ENCODE measurements around the gene MANEA. TPM values are rescaled to one million over a fixed set of nuclear protein-coding genes. Genes with fewer than 3 reads are reported as not detected.

The MANEA gene
- total and polyA plus RNA-seq, 2 experiments from 2014 or later = 12.3 to 16.5 TPM

DNA sequence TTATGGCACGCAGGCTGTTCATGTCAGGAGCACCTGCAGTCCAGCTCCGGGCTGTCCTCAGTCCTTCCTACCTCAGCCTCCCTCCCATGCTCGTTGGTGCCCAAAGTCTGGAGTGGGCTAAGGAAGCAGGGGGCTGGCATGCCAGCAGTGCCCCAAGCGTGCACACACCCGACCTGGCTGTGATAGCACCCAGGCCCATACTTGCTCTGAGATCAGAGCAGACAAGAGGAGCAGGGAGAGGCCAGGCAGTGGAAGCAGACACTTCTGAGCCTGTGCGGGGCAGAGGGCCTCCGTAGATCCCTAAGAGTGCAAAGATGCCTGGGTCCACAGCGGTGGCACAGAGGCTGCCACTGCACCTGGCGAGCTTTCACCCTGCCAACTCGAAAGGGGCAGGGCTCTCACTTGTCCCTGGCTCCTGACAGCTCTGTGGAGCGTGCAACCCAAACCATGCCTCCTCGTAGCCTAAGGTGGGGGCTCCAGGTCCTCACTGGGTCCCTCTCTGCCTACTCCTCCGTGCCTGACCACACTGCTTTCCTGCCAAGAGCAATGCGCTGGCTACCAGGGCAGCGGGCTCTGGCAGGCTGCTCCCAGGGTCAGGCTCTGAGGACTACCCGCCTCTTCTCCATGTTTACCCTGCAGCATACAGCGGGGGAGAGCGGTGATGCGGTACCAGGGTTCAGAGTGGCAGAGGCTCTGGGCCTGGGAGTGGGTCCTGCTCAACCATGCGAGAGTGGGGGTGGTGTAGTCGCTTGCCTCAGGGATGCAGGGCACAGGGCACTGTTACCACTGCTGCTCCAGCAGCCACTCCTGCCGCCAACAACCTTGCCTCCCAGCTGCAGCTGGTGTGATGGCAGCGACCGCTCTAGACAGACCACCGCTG, 59.5 kb downstream of the MANEA start:
- DNase-seq = no peak
- TF ChIP-seq EZH2 (IDR thresholded peaks at IDR 0.05; ENCODE audit: insufficient read depth, poor library complexity, severe bottlenecking) (no peak), EZH2phosphoT487 (IDR thresholded peaks at IDR 0.05; ENCODE audit: insufficient read depth, low read depth) (no peak)
- H2AFZ ChIP-seq = 0 out of 2 replicates have a peak overlapping the region, but pooled peaks have one; percentile 8
- no peak overlapping the region for H3K9ac ChIP-seq
- H4K20me1 ChIP-seq (ENCODE audit: insufficient read depth) = no peaks in the 10 kb centered on the region
- H3K36me3 ChIP-seq (ENCODE audit: low read depth) = no peaks in the 10 kb centered on the region
- no peaks in the 10 kb centered on the region for H3K9me3 ChIP-seq (ENCODE audit: low read depth)
- H3K4me3 ChIP-seq = no peak overlapping the region
- no peaks in the 10 kb centered on the region for H3F3A ChIP-seq (ENCODE audit: insufficient read depth)
- no peaks in the 10 kb centered on the region for H3K9me2 ChIP-seq (ENCODE audit: insufficient read depth)
- no peaks in the 10 kb centered on the region for H3K27me3 ChIP-seq (replicated peaks; ENCODE audit: insufficient read depth)
- no peaks in the 10 kb centered on the region for H3K79me2 ChIP-seq (ENCODE audit: insufficient read depth)
- in situ Hi-C loops (cut with MboI) = no loop called here
- H3K27ac ChIP-seq = no peak overlapping the region
- 49 to 51% methylated on average over 25 of the region's 25 CpGs for WGBS, 2 experiments (ENCODE audit: low coverage in 1 of 2, low lambda C conversion rate in 2 of 2, missing lambda C conversion rate in 2 of 2)
- H3K4me1 ChIP-seq (ENCODE audit: insufficient read depth) = no peaks in the 10 kb centered on the region
- no peak overlapping the region for H3K4me2 ChIP-seq (ENCODE audit: unreplicated experiment)

DNA sequence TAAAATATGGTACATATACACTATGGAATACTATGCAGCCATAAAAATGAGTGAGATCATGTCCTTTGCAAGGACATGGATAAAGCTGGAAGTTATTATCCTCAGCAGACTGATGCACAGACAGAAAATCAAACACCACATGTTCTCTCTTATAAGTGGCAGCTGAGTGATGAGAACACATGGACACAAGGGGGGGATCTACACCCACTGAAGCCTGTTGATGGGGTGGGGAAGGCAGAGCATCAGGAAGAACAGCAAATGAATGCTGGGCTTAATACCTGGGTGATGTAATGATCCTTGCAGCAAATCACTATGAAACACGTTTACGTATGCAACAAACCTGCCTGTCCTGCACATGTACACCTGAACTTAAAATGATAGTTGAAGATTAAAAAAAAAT, 71.3 kb downstream of the MANEA start:
- Histone ChIP-seq H3K4me1 (ENCODE audit: insufficient read depth) (no peaks in the 10 kb centered on the region), H3K4me3 (no peak overlapping the region), H3K4me2 (ENCODE audit: unreplicated experiment) (no peak overlapping the region), H3K79me2 (ENCODE audit: insufficient read depth) (no peaks in the 10 kb centered on the region), H3K36me3 (ENCODE audit: low read depth) (no peaks in the 10 kb centered on the region), H4K20me1 (ENCODE audit: insufficient read depth) (no peaks in the 10 kb centered on the region), H3K9me2 (ENCODE audit: insufficient read depth) (no peaks in the 10 kb centered on the region), H3K27me3 (replicated peaks; ENCODE audit: insufficient read depth) (no peaks in the 10 kb centered on the region), H3K9me3 (ENCODE audit: low read depth) (no peaks in the 10 kb centered on the region), H3K9ac (no peak overlapping the region), H3F3A (ENCODE audit: insufficient read depth) (no peaks in the 10 kb centered on the region), H3K27ac (no peak overlapping the region), H2AFZ (no peak overlapping the region)
- in situ Hi-C loops (cut with MboI) = no loop called here
- no peak for TF ChIP-seq EZH2 (IDR thresholded peaks at IDR 0.05; ENCODE audit: insufficient read depth, poor library complexity, severe bottlenecking)
- no peak for TF ChIP-seq EZH2phosphoT487 (IDR thresholded peaks at IDR 0.05; ENCODE audit: insufficient read depth, low read depth)
- no peak for DNase-seq
- WGBS, 2 experiments (ENCODE audit: low coverage in 1 of 2, low lambda C conversion rate in 2 of 2, missing lambda C conversion rate in 2 of 2) = 40 to 52% methylated on average over 2 of the region's 2 CpGs

GRCh38 chr6:95649451-95649850, 72.1 kb downstream of the MANEA start:
- in situ Hi-C loops (cut with MboI) = no loop called here
- no peak overlapping the region for H3K27ac ChIP-seq
- H4K20me1 ChIP-seq (ENCODE audit: insufficient read depth) = no peaks in the 10 kb centered on the region
- H3K36me3 ChIP-seq (ENCODE audit: low read depth) = no peaks in the 10 kb centered on the region
- WGBS, 2 experiments (ENCODE audit: low coverage in 1 of 2, low lambda C conversion rate in 2 of 2, missing lambda C conversion rate in 2 of 2) = 33 to 36% methylated on average over 1 of the region's 1 CpG
- no peak overlapping the region for H2AFZ ChIP-seq
- no peaks in the 10 kb centered on the region for H3F3A ChIP-seq (ENCODE audit: insufficient read depth)
- H3K9me2 ChIP-seq (ENCODE audit: insufficient read depth) = no peaks in the 10 kb centered on the region
- H3K4me1 ChIP-seq (ENCODE audit: insufficient read depth) = no peaks in the 10 kb centered on the region
- H3K4me2 ChIP-seq (ENCODE audit: unreplicated experiment) = no peak overlapping the region
- no peak for TF ChIP-seq EZH2 (IDR thresholded peaks at IDR 0.05; ENCODE audit: insufficient read depth, poor library complexity, severe bottlenecking)
- TF ChIP-seq EZH2phosphoT487 (IDR thresholded peaks at IDR 0.05; ENCODE audit: insufficient read depth, low read depth) = no peak
- H3K79me2 ChIP-seq (ENCODE audit: insufficient read depth) = no peaks in the 10 kb centered on the region
- no peak overlapping the region for H3K9ac ChIP-seq
- H3K4me3 ChIP-seq = no peak overlapping the region
- H3K27me3 ChIP-seq (replicated peaks; ENCODE audit: insufficient read depth) = no peaks in the 10 kb centered on the region
- H3K9me3 ChIP-seq (ENCODE audit: low read depth) = no peaks in the 10 kb centered on the region
- no peak for DNase-seq

DNA sequence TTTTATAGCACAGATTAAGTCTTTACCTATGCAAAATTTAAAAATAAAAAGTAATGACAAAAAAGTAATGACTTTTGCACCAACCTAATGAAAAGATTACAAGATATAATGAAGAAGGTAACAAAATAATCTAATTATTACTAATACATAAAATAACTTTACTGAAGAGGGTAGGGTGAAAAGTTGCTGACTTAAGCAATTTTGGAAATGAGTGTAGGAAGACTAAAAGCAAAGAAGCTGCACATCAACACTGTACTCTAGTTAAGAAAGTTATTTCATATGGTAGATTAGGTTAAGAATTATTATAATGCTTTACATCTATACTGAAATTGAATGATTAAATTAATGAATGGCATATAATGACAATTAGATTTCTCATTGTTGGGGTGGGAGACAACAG, 76.8 kb downstream of the MANEA start:
- Histone ChIP-seq H3K9me2 (ENCODE audit: insufficient read depth) (no peaks in the 10 kb centered on the region), H3K4me2 (ENCODE audit: unreplicated experiment) (no peak overlapping the region), H3K9me3 (ENCODE audit: low read depth) (no peaks in the 10 kb centered on the region), H3K4me1 (ENCODE audit: insufficient read depth) (no peaks in the 10 kb centered on the region), H3K27ac (no peak overlapping the region), H2AFZ (no peak overlapping the region), H3K27me3 (replicated peaks; ENCODE audit: insufficient read depth) (no peaks in the 10 kb centered on the region), H4K20me1 (ENCODE audit: insufficient read depth) (no peaks in the 10 kb centered on the region), H3K9ac (no peak overlapping the region), H3K79me2 (ENCODE audit: insufficient read depth) (no peaks in the 10 kb centered on the region), H3F3A (ENCODE audit: insufficient read depth) (no peaks in the 10 kb centered on the region), H3K4me3 (no peak overlapping the region), H3K36me3 (ENCODE audit: low read depth) (no peaks in the 10 kb centered on the region)
- TF ChIP-seq EZH2 (IDR thresholded peaks at IDR 0.05; ENCODE audit: insufficient read depth, poor library complexity, severe bottlenecking) (no peak), EZH2phosphoT487 (IDR thresholded peaks at IDR 0.05; ENCODE audit: insufficient read depth, low read depth) (no peak)
- no peak for DNase-seq
- in situ Hi-C loops (cut with MboI) = no loop called here
